Mucosa of gallbladder (tissue), 1 donor: ENCODE measurements around the gene COL1A1. TPM values are rescaled to one million over a fixed set of nuclear protein-coding genes. Genes with fewer than 3 reads are reported as not detected.

Experiments
- DNase-seq: peaks from one replicate; pipeline ENCODE4 v3.0.0-alpha.2; 2020; ENCODE audit warnings: low spot score
- total RNA-seq: library from RNA; stranded (reverse); gene quantifications from one replicate; pipeline ENCODE4 v1.2.1, GENCODE V29; 2021
- donor health status: DM: no; HTN: no; CAD: no.

The COL1A1 gene
- total RNA-seq, 1 donor from 2014 or later: 421 TPM

GRCh38 chr17:50154604-50155003 lies 46.8 kb downstream of the COL1A1 start:
- DNase-seq: no peak

- DNase-seq: no peak
Measured at GRCh38 chr17:50153650-50154575, 47.5 kb downstream of the COL1A1 start.

GRCh38 chr17:50152736-50153135 lies 48.7 kb downstream of the COL1A1 start:
- DNase-seq: no peak

- DNase-seq: peak; percentile 90
Measured at GRCh38 chr17:50151937-50152547, 49.4 kb downstream of the COL1A1 start.

GRCh38 chr17:50151041-50151936 lies 50.1 kb downstream of the COL1A1 start:
- peak; percentile 91 for DNase-seq

- no peak for DNase-seq
Measured at GRCh38 chr17:50150354-50151040, 50.9 kb downstream of the COL1A1 start, which contains the start of gene PPP1R9B. TSS of gene PPP1R9B (minus strand) at chr17:50150677. CDS start at chr17:50150513, 164 bp downstream.

DNA sequence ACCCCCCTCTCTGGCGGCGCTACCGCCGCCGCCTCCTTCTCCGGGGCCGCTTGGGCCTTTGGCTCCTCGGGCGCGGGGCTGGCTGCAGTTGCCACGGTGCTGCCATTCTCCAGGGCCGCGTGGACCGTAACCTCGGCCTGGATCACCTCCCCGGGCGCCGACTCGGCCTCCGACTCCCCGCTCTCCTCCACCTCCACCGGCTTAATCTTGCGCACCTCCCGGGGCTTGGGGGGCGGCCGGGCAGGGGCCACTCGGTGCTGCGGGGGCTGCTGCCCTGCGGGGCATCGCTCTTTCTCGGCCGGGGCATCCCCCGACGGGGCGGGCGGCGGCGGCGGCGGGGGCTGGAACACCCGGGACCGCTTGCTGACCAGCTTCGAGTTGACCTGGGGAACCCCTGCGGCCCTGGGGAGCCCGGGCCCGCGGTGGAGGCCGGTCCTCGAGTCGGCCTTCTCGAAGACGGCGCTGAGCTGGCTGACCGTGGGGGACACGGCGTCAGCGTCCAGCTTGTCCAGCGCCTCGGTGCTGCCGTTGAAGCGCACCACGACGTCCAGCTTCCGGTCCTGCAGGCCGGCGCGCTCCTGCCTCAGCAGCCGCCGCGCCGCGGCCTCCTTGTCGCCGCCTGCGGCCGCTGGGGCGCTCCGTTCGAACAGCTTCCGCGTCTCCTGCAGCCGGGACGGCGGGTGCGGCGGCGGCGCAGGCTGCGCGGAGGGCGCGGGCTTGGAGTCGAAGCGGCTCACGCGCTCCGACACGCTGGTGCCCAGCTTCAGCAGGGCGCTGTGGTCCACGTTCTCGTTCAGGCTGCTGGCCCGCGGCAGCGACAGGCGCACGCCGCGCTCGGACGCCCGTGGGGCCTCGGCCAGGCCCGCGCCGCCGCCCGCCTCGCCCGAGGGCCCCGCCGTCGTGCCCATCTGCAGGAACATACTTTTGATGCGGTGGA lies 51.7 kb downstream of the COL1A1 start:
- peak; percentile 55 for DNase-seq

GRCh38 chr17:50149091-50149416 lies 52.4 kb downstream of the COL1A1 start:
- DNase-seq: no peak

DNA sequence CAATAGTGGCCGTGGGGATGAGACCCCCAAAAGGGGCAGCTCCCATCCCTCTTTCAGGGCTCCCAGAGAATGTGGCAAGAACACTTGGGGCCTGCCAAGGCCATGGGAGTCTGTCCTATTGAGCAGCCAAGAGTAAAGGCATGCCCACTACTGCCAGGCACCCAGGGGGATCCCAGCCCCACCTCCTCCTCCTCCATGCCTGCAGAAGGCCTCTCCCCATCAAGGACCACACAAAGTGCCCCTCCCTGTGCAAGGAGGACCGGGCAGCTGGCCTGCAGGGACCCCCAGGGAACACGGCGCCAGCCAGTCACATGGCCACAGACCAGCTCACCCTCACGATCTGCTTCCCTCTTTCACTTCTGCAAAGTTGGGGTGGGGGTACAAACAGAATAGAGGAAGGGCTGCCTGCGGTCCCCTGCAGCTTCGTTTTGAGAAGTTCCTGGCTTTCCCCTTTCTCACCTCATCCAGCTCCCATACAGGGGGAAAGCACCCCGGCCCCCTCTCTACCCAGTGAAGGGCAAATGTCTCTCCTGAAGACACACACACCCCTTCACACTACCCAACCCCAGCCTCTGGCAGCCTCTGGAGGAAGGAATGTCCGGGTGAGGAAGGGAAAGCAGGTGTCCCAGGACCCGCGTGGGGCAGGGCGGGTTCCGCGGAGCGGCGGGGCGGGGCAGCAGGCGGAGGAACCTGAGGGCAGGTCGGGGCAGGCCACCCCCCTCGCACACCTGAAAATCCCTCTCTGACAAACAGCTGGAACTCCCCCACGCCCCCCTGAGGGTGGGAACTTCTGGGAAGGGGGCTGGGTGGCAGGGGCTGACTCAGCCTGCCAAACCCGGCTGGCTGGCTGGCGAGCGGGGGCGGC lies 53.0 kb downstream of the COL1A1 start:
- DNase-seq: no peak

DNA sequence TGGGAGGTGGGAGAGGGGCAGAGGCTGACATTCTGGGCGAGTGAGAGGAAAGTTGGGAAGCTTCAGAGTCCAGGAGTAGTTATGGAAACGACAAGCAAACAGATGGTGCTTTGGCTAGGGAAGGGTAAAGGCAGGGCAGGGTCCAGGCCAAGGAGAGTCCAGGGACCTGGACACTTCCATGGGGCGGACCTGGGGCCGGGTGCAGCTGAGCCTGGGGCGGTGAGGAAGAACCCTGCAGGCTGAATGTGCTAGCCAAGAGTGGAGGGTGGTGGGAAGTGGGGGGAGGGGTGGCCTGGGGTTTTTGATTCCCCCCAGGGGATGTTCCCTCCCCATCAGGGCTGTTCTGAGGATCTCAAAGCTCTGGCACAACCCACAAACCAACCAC lies 53.6 kb downstream of the COL1A1 start:
- DNase-seq: no peak

DNA sequence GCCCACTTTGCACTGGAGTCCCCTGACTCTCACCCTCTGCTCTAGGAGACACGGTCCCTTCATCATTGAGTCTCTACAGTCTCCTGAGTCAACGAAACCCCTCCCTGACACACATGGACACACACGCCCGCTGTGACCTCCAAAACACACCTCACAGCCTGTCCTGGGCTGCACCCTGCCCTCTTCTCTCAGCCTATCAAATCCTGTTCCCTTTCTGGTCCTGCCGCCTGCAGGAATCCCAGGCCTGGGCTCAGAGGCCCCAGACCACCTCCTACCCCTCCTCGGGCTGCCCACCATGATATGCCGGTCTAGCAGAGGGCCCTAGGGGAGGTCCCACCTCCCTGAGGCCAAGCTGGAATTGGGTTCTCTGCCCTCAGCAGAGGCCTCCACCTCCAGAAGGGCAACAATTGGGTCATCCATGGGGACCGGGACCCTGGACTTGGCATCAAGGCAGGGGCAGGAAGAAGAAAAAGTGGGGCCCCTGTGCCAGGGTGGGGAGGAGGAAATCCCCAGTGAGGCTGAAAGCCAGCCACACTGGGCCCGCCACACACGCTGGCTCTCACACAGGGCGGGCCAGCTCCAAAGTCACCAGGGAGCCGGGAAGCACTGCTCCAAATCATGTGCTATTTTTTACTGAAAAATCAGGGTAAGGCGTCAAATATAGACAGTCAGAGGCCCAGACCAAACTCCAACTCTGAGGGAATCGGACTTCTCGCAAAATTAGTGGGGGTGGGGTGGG lies 54.3 kb downstream of the COL1A1 start:
- DNase-seq: no peak

- no peak for DNase-seq
Measured at GRCh38 chr17:50146230-50146926, 55.1 kb downstream of the COL1A1 start.

- no peak for DNase-seq
Measured at GRCh38 chr17:50145532-50146229, 55.8 kb downstream of the COL1A1 start.

GRCh38 chr17:50144845-50145531 lies 56.4 kb downstream of the COL1A1 start:
- no peak for DNase-seq

DNA sequence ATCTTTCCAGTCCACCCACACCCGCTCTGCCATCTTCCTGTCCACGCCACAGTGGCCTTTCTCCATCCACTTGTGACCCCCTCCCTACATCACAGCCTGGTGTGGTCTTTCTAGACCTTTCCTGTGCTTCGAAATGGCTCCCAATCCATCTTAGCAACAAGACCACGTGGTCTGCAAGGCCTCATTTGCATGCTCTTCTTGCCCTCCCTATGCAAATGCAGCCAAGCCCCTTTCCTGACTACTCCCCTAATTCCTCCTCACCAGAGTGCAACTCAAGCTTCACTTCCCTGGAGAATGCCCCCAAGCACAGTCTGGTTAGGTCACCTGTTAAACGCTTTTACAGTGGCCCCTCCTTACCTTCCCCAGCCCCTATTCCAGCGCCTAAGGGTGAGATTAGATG lies 57.1 kb downstream of the COL1A1 start:
- DNase-seq: no peak

DNA sequence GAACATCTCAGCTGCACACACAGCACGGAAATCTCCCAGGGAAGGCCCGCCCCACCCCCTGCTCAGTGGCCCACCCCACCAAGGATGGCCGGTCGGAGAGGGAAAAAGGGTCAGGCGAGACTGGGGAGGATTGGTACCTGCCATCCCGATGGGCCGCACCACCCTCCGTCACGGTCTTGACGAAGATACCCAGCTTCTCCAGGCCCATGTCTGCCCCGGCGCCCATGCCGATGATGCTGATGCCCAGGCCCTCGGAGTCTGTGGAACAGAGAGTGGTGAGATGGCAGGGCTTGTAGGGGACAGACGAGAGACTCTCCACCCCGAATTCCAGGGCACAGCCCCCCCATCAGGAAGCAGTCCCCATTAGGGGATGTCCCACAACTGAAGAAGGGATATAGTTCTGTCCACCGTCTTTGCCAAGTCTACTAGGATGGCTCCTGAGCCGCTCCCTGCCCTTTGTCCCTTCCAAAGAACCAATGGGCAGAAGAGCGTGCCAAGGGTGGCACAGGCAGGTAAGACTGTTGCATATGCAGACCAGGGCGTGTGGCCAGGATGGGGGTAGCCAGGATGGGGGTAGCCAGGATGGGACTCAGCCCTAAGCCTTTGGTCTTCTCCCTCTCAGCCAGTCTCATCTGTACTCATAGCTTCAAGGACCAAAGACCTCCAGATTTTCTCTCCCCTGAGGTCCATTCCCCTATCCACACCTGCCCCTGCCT lies 57.8 kb downstream of the COL1A1 start:
- DNase-seq: no peak
